ENCODE results near the gene RAD52.

DNA sequence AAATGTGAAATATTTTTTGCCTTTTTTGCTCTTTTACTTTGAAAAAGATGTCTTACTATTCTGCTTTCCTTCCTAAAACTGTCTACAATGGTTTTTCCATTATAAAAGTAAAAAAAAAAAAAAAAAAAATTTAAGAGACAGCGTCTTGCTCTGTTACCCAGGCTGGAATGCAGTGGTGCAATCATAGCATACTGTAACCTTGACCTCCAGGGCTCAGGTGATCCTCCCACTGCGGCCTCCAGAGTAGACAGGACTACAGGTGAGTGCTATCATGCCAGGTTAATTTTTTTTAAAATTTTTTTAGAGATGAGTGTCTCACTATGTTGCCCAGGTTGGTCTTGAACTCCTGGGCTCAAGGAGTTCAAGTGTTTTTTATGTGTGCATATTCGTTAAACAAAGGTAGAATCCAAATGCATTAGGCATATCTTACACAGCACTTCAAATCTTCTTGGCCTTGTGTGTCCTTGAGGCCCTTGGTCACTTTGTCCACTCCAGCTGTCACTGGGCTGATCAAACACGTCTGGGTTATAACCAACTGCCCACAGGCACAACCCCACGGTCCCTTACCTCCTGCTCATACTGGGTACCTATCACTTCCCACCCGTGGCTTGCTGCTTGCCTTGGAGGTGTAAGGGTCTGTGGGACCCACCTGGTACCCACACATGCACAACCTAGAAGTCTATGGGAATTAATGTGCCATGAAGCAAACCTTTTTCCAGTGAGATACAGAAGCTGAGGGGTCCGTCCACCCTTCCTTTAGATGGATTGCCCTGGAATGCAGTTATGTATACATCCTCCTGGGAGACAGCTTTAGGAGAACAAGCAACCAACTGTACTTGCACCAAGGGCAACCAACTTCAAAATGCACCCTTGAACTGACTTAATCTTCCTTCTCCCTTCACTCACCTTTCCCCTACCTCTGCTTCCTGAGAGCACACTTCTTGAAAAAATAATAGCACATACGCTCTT lies 12.8 kb downstream of the RAD52 start:
- TF ChIP-seq POLR2AphosphoS5 (IDR thresholded peaks at IDR 0.05; ENCODE audit: low read depth, low read length) = no peak
- TF ChIP-seq SIN3A (IDR thresholded peaks at IDR 0.05; ENCODE audit: borderline replicate concordance, insufficient read depth, low read length) = no peak
- no peak for TF ChIP-seq TAF1 (IDR thresholded peaks at IDR 0.05; ENCODE audit: borderline replicate concordance, insufficient read depth, low read length)

Data from PFSK-1 (cell line).